ENCODE measurements around the gene CAMTA1.

The CAMTA1 gene

DNA sequence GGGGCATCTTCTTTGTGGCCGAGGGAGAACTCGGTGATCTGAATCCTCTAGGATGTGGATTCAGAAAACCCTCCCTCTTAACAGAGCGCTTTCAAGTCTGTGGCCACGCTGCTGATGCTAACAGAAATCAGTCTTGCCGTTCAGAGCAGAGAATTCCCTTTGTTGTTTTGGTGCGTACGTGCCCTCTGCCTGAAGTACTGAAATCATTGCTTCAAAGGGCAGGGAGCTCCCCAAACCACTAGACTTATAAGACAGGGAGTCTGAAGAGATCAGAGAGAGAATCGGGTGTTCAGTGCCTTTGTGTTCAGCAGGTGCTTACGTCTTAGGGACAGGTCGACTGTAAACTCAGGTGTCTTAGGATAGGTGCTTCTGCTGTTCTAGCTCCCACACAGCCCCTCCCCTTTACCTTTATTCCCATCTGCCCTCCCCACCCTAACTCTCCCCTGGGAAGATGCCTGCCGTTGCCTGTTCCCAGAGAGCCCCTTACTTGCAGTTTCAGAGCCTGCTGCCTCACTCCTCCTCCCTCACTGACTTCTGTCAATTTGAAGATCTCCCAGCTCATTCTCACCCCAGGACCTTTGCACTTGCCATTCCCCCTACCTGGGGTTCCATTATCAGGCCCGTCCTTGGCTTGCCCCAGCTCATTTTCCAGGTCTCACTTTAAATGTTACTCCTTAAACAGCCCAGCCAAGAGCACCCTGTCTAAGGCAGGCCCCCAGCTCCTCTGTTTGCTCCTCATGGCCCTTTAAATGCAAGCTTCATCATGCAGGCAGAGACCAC lies 143.0 kb downstream of the CAMTA1 start:
- DNase-seq (ENCODE audit: low spot score) = no peak

DNA sequence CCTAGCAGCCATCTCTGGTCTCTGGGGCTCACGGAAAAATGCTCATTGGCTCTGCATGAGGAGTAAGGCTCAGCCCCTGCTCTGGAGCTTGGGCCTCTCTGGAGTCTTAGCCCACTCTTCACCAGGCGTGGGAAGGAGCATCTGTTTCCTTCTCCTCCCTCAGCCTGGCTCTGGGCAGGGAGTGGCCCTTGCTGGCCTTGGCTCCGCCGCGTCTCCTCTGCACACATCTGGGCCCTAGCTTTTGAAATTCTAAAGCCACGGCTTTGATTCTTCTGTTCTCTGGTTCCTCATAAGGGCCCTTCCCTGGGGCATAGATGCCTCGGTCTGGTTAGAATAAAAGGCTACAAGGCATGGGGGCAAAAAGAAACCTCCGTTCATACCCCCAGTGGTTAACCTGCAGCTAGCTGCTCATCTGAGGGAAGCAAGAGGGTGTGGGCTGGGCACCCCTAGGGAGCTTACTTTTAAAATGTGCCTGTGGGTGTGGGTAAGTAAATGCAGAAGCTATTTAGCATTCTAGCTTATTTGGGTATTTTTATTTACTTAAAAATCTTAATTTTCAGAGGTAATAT lies 145.6 kb downstream of the CAMTA1 start:
- no peak for DNase-seq (ENCODE audit: low spot score)

DNA sequence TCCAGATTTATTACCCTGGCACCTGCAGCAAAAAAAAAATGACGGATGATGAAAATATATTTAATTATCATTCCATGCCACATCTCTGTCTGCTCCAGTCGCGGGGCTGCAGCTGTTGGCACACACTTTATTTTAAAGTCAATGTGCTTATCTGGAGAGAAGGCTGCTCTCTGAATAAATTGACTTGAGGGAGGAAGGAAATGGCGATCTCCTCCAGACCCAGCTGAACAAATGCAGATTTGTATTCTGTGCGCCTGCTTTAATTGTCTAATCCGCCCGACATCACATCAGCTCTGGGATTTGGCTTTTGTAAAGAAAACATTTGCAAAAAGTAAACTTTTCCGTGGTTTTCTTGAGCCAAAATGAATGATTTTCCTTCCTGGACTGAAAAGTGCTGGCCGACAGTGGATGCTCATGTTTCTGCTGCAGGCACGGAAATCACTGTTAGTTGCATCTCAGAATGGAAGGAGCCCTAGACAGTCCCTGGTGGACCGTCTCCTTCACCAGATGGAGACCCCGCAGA lies 150.2 kb downstream of the CAMTA1 start:
- no peak for DNase-seq (ENCODE audit: low spot score)

DNA sequence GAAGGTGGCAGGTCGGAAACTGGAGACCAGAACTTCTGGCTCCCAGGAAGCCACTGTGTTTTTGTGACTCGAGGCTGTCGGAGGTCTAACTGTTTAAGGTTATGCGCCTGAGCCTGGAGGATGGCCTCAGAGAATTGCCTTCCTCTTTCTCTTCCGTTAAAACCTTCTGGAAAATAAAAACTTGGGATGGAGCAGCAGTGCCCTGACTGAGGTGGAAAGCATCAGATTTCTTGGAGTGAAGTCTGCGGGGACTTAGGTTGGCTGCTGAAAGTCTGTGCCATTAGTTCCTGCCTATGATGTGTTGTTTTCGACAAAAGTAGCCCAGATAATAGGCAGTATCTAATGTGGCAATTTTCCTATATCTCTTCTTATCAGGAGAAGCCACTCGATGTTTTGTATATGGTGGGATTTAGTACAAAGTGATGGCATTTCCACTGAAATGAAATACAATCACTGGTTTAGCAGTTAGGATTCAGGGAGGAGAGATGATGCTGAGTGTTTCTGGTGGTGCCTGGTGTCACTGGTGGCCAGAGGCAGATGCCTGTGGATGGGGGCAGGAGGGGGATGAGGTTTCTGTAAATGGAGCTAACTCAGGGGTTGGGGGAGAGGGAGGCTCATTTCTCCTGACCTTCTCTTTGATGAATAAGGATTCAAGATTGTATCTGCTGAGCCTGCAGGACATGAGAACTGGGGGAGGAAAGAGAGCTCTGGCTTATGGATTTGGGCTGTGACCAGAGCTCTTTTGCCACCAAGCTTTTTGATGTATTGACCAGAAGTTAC lies 150.8 kb downstream of the CAMTA1 start:
- no peak for DNase-seq (ENCODE audit: low spot score)

DNA sequence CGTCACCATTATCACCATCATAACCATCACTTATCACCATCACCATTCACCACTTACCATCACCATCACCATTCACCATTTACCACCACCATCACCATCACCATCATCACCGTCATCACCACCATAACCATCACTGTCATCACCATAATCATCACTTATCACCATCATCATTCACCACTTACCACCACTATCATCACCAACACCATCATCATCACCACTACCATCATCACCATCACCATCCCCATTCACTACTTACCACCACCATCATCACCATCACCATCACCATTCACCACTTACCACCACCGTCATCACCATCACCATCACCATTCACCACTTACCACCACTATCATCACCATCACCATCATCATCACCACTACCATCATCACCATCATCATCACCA lies 151.8 kb downstream of the CAMTA1 start:
- no peak for DNase-seq (ENCODE audit: low spot score)

DNA sequence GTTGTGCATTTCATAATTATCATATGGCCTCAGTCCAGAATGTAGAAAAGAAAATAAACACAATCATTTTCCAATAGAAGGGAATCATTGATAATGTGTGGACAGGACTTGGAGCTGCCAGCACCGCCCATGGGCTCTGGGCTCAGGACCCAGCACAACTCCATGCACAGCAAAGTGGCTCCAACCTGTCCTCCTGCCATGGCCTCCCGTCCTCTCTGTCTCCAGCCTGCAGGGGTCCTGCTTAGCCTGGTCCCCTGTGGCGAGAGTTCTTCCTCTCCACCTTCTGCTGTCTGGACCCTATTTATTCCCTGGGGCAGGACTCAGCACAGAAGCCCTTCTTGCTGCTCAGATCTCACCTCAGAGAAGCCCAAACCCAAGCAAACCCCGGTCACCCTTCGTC lies 154.1 kb downstream of the CAMTA1 start:
- DNase-seq (ENCODE audit: low spot score) = no peak

DNA sequence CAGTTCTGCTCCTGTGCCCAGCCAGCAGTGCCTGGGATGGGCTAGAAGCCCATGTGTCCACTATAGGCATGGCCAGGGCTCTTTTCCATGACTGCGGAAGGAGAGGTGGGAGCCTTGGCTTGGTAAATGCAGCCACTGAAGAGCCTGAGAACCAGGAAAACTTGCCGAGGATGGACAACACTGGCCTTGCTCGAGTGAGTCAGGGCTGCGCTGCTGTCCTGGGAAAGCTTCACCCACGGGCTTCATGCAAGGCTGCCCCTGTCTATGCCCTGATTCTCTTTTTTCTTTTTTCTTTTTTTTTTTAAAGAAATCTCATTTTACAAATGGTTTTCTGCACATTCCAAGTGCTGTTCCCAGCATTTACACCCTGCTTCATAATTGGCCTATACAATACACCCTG lies 156.5 kb downstream of the CAMTA1 start:
- DNase-seq (ENCODE audit: low spot score) = no peak

DNA sequence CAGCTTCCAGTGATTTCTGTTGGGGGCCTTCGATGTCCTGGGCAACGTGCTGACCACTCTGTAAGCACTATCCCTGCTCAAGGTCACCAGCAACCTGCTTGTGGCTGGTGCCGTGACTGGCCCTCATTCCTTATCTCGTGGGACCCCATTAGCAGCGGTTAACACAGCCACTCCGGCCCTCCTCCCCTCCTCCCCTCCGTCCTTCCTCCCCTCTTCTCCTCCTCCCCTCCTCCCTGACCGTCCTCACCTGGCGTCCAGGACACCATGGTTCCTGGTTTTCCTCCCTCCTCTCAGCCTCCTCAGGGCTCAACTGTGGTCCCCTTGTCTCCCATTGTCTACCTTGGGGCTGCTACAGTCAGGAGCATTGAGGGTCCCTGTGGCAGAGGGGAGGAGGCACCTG lies 157.7 kb downstream of the CAMTA1 start:
- no peak for DNase-seq (ENCODE audit: low spot score)

DNA sequence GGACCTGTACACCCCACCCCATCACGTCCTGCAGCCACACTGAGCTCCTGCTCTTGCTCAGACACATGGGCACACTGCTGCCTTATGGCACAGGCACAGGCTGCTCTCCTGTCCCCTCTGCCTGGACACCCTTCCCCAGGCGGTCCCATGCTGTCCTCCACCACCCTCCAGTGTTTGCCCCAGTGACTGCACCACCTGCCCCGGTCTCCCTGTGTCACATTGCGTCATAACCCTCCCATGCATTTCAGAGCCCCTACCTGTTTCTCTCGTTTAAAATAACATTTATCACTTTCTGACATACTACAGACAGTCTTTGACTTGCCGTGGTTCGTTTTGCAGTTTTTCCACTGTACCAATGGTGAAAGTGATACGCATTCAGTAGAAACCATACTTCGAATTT lies 159.2 kb downstream of the CAMTA1 start:
- no peak for DNase-seq (ENCODE audit: low spot score)

DNA sequence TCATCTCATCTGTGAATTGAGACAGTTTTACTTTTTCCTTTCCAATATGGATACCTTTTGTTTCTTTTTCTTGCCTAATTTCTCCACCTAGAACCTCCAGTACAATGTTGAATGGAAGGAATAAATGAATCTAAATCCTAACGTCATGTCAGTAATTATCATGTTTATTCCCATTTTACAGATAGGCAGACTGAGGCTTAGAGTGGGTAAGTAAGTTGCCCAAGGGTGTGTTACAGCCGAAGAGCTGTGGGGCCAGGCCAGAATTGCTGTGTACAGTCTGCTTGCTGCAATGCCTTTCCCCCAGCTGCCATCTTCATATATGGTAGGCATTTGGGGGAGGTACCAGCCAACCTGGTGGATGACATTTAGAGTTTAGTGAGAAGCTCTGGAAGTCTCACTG lies 162.7 kb downstream of the CAMTA1 start:
- DNase-seq (ENCODE audit: low spot score) = no peak

DNA sequence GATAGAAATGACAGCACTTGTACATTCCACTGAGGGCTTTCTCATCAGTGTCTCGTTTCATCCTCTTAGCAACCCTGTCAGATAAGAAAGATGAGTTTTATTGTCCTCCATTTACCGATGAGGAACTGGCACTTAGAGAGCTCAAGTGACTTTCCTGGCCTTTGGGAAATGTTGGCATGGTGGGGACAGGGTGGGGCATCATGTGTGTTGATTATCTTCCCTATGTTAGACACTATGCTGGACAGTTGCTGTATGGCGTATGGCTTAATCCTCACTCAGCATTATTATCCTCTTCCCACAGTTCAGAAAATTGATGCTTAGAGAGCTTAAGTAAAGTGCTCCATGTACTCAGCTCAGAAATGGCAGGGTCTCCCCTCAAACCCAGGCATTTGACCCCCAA lies 163.2 kb downstream of the CAMTA1 start:
- DNase-seq (ENCODE audit: low spot score) = no peak

DNA sequence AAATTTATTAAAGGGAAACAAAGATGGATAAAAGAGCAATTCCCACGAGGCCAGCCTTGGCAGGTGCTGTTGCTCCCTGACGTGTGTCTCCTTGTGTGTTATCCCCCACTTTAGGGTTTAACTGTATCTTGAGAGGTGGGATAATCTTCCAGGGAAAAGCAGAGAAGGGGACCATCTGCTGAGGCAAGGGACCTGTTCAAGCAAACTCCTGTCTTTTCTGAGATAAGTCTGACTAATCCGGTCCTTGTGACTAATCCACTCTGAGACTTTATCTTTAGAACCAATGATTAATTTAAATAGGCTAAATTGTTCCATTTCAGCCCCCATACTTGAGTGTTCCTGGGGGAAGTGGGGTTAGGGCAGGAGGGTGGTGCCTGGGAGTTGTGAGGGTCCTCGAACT lies 163.6 kb downstream of the CAMTA1 start:
- no peak for DNase-seq (ENCODE audit: low spot score)

DNA sequence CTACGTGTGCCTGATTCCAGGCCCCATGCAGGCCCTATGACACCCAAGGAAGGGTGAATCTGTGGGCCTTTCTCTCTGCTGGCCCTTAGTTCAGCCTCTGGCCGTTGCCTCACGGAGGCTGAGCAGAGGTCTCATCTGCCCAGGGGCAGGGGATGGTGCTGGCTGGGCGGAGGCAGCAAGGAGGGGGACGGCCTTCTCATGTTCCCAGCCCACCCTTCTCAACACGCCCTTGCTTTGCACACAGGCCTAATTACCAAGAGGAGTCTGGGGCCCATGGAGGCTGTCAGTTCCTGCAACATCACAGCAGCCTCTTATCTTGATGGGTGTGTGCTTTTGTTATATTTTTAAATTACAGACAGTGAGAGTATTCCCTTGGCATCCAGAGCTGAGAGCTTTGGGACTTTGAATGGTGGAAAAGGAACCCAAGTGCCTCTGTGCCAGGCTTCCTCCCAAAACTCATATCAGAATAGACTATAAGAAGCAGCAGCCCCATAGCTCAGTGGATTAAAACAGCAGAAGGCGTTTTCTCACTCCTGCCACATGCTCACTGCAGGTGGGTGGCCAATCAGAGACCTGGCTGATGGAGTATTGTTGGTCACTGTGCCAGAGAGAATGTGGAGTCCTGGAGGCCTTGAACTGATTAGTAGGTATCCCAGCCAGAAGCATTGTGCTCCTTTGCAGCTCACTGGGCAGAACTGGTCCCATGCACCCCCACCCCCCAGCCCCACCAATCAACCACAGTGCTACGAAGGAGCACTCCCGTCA lies 164.9 kb downstream of the CAMTA1 start:
- DNase-seq (ENCODE audit: low spot score) = no peak

DNA sequence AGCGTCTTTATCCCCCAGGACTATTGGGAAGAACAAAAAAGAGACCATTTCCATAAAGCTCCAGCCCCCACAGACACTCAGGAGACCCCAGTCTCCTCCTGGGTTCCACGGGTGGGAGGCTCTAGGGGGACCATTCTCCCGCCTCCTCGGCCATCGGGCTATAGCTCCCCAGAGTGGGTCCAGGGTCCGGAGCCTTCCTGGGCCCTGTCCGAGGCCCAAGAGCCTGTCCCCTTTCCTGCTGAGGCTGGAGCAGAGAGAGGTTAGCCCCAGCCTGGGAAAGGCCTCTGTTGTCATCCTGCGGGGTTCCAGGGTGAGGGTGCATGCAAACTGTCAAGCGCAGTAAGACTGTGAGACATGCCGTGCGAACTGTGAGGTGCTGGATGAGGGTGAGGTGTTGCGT lies 166.3 kb downstream of the CAMTA1 start:
- no peak for DNase-seq (ENCODE audit: low spot score)

DNA sequence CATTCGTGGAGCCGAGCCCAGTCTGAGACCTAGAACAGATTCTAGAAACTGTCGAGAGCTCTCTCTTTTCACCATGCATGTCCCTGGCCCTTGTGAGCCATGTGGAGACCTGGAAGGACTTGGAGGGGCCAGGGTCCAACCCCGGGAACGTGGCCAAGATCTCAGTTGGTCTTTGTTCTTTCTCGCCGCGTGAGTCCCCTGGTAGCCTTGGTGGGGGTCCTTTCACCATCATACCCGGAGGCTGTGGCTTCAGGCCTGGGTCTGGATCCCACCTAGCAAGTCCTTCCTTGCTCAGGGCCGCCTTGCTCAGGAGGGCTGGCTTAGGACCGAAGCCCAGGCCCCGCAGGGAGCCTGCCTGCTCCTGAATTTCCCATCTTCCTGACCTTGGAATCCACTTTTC lies 168.0 kb downstream of the CAMTA1 start:
- no peak for DNase-seq (ENCODE audit: low spot score)

DNA sequence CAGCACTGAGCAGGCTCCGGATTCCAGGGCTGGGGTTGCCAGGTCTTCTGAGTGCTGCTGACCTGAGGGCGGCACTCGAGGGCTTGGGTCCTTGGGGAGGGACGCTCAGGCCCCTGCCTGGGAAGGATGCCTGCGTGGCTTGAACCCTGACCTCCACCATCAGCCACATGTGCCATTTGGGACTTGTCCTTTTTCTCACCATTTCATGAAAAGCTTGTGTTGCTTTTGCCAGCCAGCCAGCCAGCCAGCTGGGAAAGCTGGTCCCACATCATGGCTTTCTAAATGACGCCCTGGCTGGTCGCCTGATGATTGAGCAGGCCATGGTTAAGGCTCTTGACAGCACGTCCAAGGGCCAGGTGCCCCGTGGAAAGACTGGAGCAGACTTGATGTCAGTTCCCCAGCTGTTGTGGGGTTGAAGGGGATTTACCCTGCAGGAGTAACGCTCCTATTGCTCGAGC lies 168.7 kb downstream of the CAMTA1 start:
- no peak for DNase-seq (ENCODE audit: low spot score)

DNA sequence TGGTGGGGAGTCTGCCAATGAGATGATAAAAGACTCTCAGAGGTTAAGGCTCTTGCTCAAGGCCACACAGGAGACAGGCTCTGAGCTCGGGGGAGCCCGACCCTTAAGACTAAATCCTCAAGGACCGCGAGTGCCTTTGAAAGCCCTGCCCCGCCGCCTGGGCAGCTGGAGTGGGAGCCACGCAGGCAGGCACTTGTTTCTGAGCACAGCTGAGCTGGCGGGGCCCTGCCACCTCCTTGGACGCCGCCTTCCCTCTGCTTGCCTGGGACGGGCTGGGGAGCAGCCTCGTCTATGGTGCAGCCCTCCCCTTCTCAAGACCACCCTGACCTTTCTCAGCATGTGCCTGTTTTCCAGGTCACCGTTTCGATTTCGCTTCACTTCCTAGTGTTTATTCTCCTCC lies 169.3 kb downstream of the CAMTA1 start:
- no peak for DNase-seq (ENCODE audit: low spot score)

DNA sequence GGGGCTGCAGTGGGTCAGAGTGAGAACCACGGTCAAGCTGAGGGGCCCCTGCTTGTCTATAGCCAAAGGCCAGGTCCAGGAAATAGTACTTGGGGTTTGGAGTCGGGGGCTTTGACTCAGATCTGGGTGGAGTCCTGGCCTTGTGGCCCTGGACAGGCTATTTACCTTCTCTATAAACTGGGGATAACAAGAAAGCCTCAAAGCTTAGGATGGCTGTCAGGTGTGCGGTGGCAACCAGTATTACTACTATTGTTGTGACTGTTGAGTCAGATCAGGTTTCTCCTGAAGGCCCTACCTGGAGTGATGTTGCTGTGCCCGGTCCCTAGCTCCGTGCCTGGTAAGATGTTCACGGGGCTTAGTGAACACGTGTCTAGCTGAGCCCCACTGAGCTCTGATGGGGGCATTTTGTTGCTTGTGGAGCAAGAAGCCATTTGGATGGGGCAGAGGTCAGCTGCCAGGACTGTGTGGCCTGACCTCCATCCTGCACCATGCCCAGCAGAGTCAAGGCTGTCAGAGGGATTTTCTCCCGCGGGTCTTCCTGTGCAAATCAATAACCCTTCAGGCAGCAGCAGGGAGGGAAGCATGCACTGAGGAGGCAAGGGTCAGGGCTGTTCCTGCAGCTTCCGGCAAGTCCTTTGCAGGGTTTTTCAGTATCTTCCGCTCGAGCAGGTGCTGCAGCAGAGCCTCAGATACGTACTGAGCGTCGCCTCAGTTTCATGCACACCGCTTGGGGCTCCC lies 170.3 kb downstream of the CAMTA1 start:
- DNase-seq (ENCODE audit: low spot score) = no peak

DNA sequence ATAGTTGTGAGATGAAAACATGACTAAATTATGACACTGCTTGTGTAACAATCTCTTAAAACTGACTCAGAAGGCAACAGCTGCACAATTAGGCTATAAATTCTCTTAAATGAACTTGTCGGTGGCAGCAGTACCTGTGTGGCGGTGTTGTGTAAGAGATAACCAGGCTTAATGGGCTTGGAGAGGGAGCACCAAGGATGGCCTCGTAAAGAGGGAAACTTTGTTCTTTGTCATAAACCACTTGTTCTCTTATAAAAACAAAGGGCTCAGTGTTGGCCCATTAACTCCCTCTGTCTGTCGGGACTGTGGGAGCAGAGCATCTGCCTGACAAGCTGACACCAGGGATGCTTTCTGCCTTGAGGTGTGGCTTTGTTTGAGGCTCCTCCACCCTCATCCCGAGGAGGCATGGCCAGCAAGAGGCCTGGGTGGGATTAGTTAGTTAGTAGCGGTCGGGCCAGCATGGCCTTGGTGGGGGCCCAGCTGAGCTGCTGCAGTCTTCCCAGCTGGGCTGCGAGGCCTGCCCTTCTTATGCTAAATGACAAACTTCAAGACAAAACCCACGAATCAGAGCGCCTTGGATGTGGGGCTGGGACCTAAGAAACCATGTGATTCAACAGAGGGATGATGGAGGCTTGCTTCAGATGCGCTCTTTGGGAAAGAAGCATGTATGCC lies 171.4 kb downstream of the CAMTA1 start:
- DNase-seq (ENCODE audit: low spot score) = no peak

DNA sequence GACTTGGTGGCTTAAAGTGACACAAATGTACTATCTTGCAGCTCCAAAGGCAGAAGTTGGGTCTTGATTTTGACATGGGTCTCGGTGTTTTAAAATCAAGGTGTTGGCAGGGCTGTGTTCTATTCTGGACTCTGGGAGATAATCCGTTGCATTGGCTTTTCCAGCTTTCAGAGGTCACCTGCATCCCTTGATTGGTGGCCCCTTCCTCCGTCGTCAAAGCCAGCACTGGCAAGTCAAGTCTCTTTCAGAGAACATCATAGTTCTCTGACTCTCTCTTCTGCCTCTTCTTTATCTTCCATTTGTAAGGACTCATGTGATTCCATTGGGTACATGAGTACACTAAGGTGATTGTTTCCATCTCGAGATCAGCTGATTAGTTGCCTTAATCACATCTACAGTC lies 172.1 kb downstream of the CAMTA1 start:
- DNase-seq (ENCODE audit: low spot score) = no peak

All from COLO829 (cell line).